NCI-H2196 treated with DMSO at 0.1 percent for 48 hours (cell line): ENCODE measurements around the gene SERPINI1.
A peak's percentile ranks its signal among the peaks of the same experiment; 100 is the strongest.

Experiments
- DNase-seq: peaks from one replicate; lab custom pipeline; 2025; ENCODE audit not compliant: unreplicated experiment; lab: John Stamatoyannopoulos, UW

SERPINI1 gene

GRCh38 chr3:167735233-167736138 lies at the start of gene SERPINI1:
TSS of gene SERPINI1 (plus strand) at chr3:167735721. CDS start at chr3:167789129, 53,408 bp downstream.
- DNase-seq: peak; percentile 96

- no peak for DNase-seq
These were observed 44.2 kb upstream of the SERPINI1 start for GRCh38 chr3:167691366-167691765.

GRCh38 chr3:167694121-167694520 lies 41.4 kb upstream of the SERPINI1 start:
- DNase-seq: no peak

- no peak for DNase-seq
These were observed 35.5 kb upstream of the SERPINI1 start for GRCh38 chr3:167700046-167700445.

- DNase-seq: no peak
These were observed 34.6 kb upstream of the SERPINI1 start for GRCh38 chr3:167700926-167701325.

- DNase-seq: no peak
These were observed 29.7 kb upstream of the SERPINI1 start for GRCh38 chr3:167705840-167706239.

GRCh38 chr3:167709690-167710089 lies 25.8 kb upstream of the SERPINI1 start:
- DNase-seq: no peak

- DNase-seq: no peak
These were observed 25.0 kb upstream of the SERPINI1 start for GRCh38 chr3:167710552-167710951.

- no peak for DNase-seq
These were observed 24.1 kb upstream of the SERPINI1 start for GRCh38 chr3:167711439-167711838.

GRCh38 chr3:167712445-167712844 lies 23.1 kb upstream of the SERPINI1 start:
- no peak for DNase-seq

GRCh38 chr3:167714871-167715270 lies 20.6 kb upstream of the SERPINI1 start:
- no peak for DNase-seq

GRCh38 chr3:167716920-167717319 lies 18.6 kb upstream of the SERPINI1 start:
- peak; percentile 14 for DNase-seq

GRCh38 chr3:167718582-167718981 lies 16.9 kb upstream of the SERPINI1 start:
- DNase-seq: no peak

- no peak for DNase-seq
These were observed 12.5 kb upstream of the SERPINI1 start for GRCh38 chr3:167723025-167723512.

- no peak for DNase-seq
These were observed 11.6 kb upstream of the SERPINI1 start for GRCh38 chr3:167723872-167724271.

- no peak for DNase-seq
These were observed 7.3 kb upstream of the SERPINI1 start for GRCh38 chr3:167728176-167728575.

GRCh38 chr3:167728632-167729323 lies 6.7 kb upstream of the SERPINI1 start:
- DNase-seq: no peak

GRCh38 chr3:167729591-167729990 lies 5.9 kb upstream of the SERPINI1 start:
- DNase-seq: no peak

GRCh38 chr3:167731393-167731792 lies 4.1 kb upstream of the SERPINI1 start:
- no peak for DNase-seq

GRCh38 chr3:167732313-167733065 lies 3.0 kb upstream of the SERPINI1 start:
- DNase-seq: no peak

GRCh38 chr3:167733961-167734497 lies 1.5 kb upstream of the SERPINI1 start:
- DNase-seq: no peak
